ENCODE measurements around the gene MAP7D2. TPM values are rescaled to one million over a fixed set of nuclear protein-coding genes. Genes with fewer than 3 reads are reported as not detected.

MAP7D2 gene
- total RNA-seq, 1 experiment from 2014 or later = 7.6 TPM

DNA sequence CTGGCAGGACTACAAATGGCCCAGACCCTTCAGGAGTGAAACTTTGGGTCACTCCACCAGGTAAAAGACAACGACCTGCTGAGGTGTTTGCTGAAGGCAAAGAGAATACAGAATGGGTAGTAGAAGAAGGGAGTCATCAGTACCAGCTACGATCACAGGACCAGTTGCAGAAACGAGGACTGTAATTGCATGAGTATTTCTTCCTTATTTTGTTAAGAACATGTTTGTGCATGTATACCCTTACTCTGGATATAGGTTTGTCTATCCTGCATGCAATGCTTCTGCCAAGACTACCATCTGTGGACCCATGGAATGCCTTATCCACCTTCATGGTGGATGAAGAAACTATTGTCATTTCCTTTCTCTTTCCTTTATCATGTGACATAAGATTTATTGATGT is 77.7 kb downstream of the MAP7D2 start:
- Histone ChIP-seq H3K27ac (ENCODE audit: low read length) (no peak overlapping the region), H3K4me3 (ENCODE audit: low read depth in 2 of 2, low read length in 2 of 2) (no peak overlapping the region), H3K36me3 (ENCODE audit: control insufficient read depth, insufficient read depth, low read length) (no peaks in the 10 kb centered on the region), H3K27me3 (ENCODE audit: control insufficient read depth, insufficient read depth, low read length) (no peaks in the 10 kb centered on the region), H3K4me1 (ENCODE audit: control insufficient read depth, insufficient read depth, low read length) (no peaks in the 10 kb centered on the region), H3K9me3 (ENCODE audit: control insufficient read depth, insufficient read depth, low read depth, low read length) (no peaks in the 10 kb centered on the region)
- no TSS peak for BruUV-seq (replicated peaks)
- in situ Hi-C loops (cut with HindIII; ENCODE audit: low pct_unique_long_range_greater_than_20kb, low sequenced_read_pairs) (no loop called here), intact Hi-C loops (cut with micrococcal nuclease; ENCODE audit: unreplicated experiment) (no loop called here)
- TF ChIP-seq TCF7L2 (IDR thresholded peaks at IDR 0.05; ENCODE audit: low read depth, low read length) (no peak), POLR2AphosphoS5 (IDR thresholded peaks at IDR 0.05; ENCODE audit: low read depth, low read length) (no peak), SIN3A (IDR thresholded peaks at IDR 0.05; ENCODE audit: borderline replicate concordance, insufficient read depth, low read depth, low read length) (no peak)
- TF ChIP-seq, protein P1, sequence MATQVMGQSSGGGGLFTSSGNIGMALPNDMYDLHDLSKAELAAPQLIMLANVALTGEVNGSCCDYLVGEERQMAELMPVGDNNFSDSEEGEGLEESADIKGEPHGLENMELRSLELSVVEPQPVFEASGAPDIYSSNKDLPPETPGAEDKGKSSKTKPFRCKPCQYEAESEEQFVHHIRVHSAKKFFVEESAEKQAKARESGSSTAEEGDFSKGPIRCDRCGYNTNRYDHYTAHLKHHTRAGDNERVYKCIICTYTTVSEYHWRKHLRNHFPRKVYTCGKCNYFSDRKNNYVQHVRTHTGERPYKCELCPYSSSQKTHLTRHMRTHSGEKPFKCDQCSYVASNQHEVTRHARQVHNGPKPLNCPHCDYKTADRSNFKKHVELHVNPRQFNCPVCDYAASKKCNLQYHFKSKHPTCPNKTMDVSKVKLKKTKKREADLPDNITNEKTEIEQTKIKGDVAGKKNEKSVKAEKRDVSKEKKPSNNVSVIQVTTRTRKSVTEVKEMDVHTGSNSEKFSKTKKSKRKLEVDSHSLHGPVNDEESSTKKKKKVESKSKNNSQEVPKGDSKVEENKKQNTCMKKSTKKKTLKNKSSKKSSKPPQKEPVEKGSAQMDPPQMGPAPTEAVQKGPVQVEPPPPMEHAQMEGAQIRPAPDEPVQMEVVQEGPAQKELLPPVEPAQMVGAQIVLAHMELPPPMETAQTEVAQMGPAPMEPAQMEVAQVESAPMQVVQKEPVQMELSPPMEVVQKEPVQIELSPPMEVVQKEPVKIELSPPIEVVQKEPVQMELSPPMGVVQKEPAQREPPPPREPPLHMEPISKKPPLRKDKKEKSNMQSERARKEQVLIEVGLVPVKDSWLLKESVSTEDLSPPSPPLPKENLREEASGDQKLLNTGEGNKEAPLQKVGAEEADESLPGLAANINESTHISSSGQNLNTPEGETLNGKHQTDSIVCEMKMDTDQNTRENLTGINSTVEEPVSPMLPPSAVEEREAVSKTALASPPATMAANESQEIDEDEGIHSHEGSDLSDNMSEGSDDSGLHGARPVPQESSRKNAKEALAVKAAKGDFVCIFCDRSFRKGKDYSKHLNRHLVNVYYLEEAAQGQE (IDR thresholded peaks at IDR 0.05; ENCODE audit: insufficient read depth in 1 of 2, low read depth in 2 of 2, low read length in 1 of 2) = no peak
- TF ChIP-seq, protein P2, sequence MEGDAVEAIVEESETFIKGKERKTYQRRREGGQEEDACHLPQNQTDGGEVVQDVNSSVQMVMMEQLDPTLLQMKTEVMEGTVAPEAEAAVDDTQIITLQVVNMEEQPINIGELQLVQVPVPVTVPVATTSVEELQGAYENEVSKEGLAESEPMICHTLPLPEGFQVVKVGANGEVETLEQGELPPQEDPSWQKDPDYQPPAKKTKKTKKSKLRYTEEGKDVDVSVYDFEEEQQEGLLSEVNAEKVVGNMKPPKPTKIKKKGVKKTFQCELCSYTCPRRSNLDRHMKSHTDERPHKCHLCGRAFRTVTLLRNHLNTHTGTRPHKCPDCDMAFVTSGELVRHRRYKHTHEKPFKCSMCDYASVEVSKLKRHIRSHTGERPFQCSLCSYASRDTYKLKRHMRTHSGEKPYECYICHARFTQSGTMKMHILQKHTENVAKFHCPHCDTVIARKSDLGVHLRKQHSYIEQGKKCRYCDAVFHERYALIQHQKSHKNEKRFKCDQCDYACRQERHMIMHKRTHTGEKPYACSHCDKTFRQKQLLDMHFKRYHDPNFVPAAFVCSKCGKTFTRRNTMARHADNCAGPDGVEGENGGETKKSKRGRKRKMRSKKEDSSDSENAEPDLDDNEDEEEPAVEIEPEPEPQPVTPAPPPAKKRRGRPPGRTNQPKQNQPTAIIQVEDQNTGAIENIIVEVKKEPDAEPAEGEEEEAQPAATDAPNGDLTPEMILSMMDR (IDR thresholded peaks at IDR 0.05) = no peak
- ChIA-PET POLR2A (no interaction called here), CTCF (no interaction called here)
- no peak for DNase-seq (ENCODE audit: low read depth, low spot score)
- no peak for ATAC-seq

DNA sequence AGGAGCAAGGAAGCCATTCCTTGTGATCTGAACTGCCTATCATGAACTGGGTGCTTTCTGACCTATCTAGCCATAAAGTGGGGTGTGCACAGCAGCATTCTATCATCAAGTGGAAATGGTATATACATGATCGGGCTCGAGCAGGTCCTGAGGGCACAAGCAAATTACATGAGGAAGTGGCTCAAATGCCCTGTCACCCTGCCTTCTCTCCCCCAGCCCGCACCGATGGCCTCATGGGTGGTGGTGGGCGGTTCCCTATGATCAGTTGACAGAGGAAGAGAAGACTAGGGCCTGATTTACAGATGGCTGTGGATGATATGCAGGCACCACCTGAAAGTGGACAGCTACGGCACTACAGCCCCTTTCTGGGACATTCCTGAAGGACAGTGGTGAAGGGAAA is 79.5 kb downstream of the MAP7D2 start:
- H3K9me3 ChIP-seq (ENCODE audit: control insufficient read depth, insufficient read depth, low read depth, low read length) = no peaks in the 10 kb centered on the region
- no peak overlapping the region for H3K27ac ChIP-seq (ENCODE audit: low read length)
- no peak for TF ChIP-seq TCF7L2 (IDR thresholded peaks at IDR 0.05; ENCODE audit: low read depth, low read length)
- TF ChIP-seq, protein P2 (IDR thresholded peaks at IDR 0.05) = no peak
- TF ChIP-seq, protein P1 (IDR thresholded peaks at IDR 0.05; ENCODE audit: insufficient read depth in 1 of 2, low read depth in 2 of 2, low read length in 1 of 2) = no peak
- TF ChIP-seq SIN3A (IDR thresholded peaks at IDR 0.05; ENCODE audit: borderline replicate concordance, insufficient read depth, low read depth, low read length) = no peak
- TF ChIP-seq POLR2AphosphoS5 (IDR thresholded peaks at IDR 0.05; ENCODE audit: low read depth, low read length) = no peak
- no peak overlapping the region for H3K4me3 ChIP-seq (ENCODE audit: low read depth in 2 of 2, low read length in 2 of 2)
- no TSS peak for BruUV-seq (replicated peaks)
- in situ Hi-C loops (cut with HindIII; ENCODE audit: low pct_unique_long_range_greater_than_20kb, low sequenced_read_pairs) (no loop called here), intact Hi-C loops (cut with micrococcal nuclease; ENCODE audit: unreplicated experiment) (no loop called here)
- no peak for DNase-seq (ENCODE audit: low read depth, low spot score)
- ChIA-PET POLR2A (no interaction called here), CTCF (no interaction called here)
- H3K4me1 ChIP-seq (ENCODE audit: control insufficient read depth, insufficient read depth, low read length) = no peaks in the 10 kb centered on the region
- no peaks in the 10 kb centered on the region for H3K36me3 ChIP-seq (ENCODE audit: control insufficient read depth, insufficient read depth, low read length)
- no peaks in the 10 kb centered on the region for H3K27me3 ChIP-seq (ENCODE audit: control insufficient read depth, insufficient read depth, low read length)
- no peak for ATAC-seq

Data from Panc1 (cell line).